ENCODE data around the gene DIS3.

GRCh38 chr13:72788831-72789230, 7.1 kb upstream of the DIS3 start:
- TF ChIP-seq CTCF (IDR thresholded peaks at IDR 0.05) (no peak), POLR2A (IDR thresholded peaks at IDR 0.05) (no peak)
